HG03575 (cell line): ENCODE results near the gene FCAMR.

ENCODE experiments used
- ATAC-seq: cut with Tn5 transposase; IDR thresholded peaks from one replicate; pipeline ENCODE4 v1.9.1; 2021; ENCODE audit not compliant: unreplicated experiment, insufficient number of reproducible peaks, low FRiP score; ENCODE audit errors: extremely low read depth

The FCAMR gene

DNA sequence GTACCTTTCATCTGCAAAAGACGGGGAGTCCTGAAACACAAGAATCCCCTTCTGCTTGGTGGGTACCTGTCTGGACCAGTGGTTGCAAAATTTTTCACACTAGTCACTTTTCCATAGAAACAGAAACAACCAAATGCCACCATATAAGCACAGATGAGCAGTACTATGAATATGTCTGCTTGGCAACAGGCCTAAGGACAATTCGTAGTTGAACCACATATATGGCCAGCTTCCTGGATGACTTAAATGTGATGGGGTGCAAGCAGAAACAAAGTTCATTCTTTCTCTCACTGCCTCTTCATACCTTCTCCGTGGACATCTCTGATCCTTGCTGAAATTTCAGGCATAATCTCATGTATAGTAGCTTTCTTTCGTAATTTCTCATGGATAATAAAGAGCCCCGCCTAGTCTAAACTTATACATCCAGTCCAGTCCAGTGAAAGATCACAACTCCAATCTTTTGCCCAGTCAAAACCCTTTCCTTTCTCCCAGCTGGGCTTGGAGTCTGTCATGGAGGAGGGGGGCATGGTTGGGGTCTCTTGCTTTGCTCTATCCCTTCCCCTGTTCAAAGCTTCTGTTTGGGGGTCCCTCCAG lies 7.0 kb downstream of the FCAMR start:
- ATAC-seq, result no peak

DNA sequence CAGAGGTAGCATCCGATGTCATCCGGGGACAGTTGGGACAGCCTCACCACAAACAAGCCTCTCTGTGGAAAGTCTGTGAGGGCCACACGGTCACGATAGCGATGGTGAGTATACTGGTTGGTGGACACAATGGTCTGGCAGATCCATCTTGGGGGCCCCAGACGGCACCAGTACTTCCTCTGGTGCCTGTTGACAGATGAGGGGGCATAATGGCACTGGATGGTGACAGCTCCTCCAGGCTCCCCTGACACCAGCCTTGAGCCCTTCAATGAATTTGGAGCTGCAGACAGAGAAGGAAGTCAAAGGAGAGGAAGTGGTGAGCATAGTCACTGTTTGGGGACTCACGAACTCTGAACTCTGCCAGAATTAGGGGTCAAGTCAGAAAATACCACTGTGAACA lies 8.0 kb downstream of the FCAMR start:
- no peak for ATAC-seq

DNA sequence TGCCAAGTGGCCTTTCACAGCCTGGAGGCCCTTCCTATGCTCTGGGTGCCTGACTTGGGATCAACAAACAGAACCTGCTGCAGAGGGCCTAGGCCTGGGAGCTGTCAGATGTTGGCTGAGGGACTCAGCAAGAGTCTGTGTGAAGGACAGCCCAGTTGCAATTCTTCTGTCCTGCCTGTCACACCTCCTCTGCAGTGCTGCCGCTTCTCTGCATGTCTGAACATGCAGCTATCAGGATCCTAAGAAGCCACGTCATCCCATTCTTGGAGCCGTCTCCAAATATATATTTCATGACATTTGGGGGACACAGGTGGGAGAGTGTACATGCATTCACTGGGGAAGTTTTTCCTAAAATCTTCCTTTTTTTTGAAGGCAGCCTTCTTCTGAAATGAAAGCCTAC lies 8.6 kb downstream of the FCAMR start:
- ATAC-seq, result no peak

DNA sequence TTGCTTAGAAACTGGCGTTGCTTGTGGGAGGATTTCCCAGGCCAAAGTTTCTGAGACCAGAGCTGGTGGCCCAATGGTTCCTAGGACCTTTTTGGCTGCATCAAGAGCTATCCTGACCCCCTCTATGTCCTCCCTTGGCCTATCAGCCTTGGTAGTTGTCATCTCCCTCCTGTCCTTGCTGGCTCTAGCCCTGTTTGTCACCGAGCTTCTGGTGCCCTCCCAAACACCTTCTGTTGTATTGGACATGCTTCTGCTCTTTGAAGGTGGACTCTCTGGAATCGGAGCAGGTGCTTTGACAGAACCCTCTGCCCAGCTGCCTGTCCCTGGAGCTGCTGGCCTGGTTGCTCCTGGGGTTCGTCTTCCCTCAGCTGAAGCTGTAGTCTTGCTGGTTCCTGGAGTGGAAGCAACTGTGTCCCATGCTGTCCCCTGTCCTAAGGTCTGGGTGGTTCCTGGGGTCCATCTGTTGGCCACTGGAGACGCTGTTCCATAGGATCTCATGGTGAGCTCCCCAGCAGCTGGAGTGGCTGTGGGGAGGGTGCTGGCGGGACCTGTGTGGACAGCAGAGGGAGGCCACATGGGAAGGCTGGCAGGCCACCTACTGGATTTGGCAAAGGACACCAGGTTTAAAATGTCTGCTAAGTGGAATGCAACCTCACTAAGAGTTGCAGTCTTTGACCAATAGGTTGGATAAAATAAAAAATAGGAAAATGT lies 9.4 kb downstream of the FCAMR start:
- ATAC-seq, result no peak

DNA sequence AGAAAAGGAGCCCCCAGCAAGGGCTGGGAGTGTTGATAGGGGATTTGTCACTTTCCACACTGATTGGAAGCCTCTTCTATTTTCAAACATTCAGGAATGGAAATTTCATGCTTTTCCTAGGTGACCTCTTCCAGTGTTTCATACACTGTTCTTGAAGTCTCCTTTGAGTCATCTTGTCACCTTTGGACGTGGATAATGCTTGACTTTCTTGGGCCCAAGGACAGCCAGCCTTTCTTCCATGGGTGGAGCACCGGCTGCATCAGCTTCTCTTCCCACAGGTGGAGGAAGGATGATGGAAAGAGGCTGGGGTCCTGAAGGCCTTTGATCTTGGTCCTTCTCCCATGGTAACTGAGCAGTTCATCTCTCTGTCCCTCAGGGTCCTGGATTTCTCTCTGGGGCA lies 12.1 kb downstream of the FCAMR start:
- no peak for ATAC-seq

DNA sequence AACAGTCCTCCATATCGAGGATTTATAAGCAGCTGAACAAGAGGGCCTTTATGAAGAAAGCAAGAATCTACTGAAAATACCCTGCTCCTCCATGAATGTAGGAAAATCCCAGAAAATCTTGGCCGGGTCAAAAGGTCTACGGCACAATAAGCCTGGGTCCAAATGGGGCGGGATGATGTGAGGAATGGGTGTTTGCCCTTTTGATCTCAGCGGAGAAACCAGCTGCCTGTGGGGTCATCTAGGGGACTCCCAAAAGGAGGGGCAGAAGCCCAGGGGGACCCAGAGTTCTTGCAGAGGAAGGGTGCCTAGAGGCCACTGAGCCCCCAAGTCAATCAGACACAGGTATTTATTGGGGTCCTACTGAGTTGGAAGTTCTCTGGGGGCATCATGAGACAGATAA lies 12.6 kb downstream of the FCAMR start:
- no peak for ATAC-seq

DNA sequence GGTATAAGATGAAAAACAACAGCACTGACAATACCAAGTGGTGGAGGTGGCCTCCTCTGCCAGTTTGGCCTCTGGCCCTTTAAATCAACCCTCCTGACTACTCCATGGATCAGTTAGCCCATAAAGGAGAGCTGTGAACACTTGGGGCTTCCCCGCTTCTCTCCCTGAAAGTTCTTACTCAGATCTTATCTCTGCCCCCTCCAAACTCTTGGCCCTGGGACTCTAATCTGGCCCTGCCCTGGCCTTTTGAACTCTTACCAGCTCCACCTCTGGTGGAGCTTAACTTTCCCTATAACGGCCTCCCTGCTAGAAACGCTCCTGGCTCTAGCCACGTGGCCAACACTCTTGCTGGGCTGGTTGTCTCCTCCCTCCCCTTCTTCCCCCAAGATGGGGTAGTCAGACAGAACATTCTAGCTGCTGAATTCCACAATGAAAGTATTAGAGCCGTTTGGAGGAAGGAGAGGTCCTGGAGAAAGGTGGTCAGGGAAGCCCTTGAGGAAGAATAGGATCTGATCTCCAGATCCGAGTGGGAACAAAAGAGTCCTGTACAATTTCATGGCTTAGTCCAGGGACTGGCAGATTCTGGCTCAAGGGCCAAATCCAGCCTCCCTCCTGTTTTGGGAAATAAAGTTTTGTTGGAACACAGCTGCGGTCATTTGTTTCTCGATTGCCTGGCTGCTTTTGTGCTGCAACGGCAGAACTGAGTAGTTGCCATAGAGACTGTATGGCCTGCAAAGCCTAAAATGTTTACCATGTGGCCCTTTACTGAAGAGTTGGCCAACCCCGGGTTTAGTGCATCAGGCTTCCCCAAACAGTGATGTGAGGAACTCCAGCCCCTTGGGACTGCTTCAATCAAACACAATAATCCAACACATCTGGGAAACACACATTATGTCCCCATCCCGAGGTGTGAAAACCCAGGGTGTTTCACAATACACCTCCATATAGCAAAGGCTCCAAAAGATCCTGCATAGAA lies 14.5 kb downstream of the FCAMR start:
- ATAC-seq, result no peak

DNA sequence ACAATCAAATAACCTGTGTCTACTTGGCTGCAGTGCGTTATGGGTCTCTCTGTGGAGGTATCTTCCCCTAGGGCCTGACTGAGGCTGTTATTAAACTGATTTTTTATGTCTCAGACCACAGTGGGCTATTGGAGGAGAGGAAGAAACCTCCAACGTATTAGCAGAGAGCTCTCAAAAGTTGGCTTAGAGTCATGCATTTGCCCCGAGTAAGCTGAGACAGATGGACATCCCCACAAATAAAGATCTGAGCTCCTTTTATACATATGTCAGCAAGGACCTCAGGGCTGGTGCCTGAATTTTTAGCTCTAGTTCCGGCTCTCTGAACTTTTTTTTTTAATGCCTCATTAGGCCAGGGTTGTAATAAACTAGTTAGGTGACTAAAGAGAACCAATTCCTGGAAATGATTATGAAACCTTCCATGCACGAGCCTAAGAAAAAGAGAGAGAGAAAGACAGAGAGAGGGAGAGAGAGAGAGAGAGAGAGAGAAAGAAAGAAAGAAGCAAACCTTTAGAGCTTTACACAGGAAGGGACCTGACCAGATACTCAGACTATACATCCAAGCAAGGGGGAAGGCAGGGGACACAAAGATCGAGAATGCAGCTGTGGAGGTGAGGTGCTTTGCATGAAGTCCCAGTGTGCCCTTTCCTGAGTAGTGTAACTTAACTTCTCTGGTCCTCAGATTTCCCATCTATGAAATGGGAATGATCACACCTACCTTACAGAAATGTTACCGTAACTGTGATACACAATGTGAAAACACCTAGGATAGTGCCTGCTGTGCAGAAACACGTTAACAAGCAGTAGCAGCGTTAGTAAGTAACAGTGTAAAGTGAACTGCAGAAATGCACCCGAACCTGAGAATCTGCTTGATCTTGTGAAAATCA lies 15.6 kb downstream of the FCAMR start:
- no peak for ATAC-seq

DNA sequence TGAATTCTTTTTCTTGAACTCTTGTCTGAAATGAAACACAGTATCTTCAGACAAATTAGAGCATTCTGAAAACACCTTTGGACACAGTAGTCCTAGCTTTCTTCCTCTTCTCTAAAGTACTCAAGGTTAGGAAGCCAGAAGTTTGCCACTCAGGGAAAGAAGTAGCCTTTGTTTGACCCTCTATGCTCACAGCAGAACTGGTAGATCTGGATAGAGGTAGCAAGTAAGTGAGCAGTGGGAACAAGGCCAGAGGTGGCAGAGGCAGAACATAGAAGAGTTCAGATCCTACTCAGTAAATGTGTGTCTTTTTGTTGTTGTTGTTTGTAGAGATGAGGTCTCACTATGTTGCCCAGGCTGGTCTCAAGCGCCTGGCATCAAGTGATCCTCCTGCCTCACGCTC lies 16.6 kb downstream of the FCAMR start:
- no peak for ATAC-seq

DNA sequence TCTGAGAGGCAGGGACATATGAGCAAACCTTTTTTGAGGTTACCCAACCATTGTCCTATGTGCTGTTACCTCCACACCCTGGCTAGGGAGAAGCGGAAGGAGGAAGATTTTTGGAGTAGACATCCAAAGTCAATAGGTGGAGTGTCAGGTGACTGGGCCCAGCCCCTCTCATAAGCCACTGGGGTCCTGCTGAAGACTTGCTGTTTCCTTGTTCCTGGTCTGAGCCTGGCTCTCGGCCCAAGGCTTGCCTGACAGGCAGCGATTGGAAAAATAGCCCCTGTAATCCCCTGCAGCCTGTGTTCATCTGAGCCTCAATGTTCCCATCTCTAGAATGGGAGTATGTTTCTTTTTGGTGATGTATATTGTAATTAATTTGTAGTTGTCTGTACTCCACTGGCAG lies 17.1 kb downstream of the FCAMR start:
- ATAC-seq, result no peak

DNA sequence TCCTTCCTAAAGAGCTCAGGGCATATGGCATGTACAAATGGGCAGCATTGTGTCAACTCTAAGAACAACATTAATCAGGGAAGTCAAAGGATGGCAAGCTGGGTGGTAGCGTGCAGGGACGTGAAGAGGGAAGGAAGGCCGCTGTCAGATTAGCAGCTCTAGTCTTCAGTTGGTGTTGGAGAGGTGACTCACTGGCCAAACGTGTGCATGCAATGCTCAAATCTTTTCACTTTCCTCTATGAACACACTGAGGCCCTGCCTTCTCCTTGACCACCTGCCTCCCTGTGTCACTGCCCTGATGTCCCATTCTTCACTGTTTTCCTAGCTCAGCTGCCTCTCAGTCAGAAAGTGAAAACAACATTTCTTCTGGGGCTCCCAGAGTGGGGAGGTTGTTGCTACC lies 18.1 kb downstream of the FCAMR start:
- no peak for ATAC-seq

DNA sequence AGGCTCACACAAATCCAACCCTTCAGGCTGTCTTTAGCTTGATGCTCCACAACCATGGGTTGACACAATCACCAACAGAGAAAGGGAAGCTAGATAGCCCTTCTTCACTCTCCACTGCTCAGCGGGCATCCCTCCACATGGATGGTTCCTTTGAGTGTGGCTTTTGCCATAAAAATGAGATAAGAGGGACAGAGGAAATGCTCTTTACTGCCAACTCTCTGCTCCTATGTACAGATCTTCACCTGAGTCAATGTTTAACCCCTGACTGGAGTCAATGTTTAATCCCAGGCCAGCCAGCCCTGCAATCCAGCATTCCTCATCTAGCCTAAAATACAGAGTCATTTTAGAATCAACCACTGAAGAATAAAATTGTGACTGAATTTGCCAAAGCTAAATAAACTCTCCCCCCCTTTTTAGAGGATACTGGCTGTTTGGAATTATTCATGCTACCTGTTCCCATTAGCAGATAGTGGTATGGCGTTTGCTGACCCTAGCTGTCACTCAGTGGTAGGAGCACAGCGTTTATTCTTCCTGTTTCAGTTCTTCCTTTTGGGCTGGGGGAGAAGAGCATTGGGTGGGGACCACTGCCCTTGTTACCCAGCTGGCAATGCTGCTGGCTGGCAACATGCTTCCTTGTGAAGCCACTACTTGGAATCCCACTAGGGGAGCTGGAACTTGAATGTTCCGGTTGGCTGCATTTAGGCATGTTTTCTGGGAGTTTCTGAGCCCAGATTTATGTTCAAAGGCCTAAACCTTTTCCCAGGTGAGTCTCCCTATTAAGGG lies 18.8 kb downstream of the FCAMR start:
- no peak for ATAC-seq

DNA sequence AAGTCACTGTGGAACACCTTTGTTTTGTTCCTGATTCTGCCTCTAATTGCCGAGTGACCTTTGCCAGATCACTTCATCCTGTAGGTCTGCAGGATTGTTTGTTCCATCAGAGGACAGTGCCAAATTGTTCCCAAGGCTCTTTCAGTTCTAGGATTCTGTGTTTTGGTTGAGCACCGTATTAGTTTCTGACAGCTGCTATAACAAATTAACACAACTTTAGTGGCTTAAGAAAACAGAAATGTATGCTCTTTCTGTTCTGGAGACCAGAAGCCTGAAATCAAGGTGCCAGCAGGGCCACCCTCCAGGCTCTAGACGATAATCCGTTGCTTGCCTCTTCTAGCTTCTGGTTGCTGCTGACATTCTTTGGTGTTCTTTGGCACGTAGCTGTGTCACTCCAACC lies 20.6 kb downstream of the FCAMR start:
- ATAC-seq, result no peak

DNA sequence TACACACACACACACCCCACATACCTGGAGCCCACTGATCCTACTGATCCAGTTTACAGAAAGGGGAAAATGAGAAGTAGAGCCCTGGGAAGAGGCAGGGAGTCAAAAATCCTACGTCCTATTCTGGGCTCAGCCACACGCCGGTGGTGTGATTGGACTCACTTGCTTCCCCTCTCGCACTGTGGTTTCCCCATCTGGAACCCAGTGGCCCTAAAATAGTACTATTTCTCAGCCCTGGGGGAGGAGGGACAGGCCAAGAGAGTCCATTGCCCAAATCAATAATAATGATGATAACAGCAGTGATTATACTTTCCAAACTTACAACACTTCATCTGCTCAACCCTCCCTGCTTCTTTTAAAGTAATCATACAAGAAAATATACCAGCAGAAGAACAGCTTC lies 21.1 kb downstream of the FCAMR start:
- no peak for ATAC-seq

DNA sequence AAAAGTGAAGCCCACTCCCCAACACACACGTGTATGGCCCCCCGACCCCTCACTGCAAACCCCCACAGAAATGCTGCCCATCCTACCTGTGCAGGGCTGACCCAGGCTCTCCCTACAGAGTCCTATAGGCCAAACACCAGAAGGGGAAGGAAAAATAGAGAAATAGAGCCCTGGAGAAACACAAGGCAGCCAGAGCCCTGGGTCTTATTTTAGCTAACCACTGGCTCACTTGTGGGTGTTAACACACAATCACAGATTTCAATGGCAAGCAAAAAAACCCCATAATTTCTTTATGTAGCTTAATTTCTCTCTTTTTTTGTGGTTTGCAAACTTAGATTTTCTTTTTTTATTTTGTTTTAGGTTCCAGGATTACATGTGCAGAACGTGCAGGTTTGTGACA lies 23.0 kb downstream of the FCAMR start:
- ATAC-seq, result no peak

DNA sequence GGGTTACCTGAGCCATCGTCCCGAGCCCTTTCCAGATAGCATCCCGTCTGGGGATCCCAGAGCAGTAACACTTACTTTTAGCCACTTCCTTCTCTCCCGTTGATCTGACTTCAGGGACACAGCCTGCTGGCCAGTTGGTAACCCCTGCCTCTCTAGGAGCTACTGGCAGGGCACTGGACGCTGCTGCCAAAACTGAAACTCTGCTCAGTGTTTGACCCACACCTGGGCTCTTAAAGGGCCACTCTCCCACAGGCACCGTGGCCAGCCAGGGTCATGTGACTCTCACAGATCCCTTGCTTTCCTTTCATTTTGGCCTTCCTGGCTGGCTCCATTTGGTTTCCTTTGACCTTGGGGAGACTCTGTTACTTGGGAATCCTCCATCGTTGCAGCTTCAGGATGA lies 24.0 kb downstream of the FCAMR start, which contains the start of gene PIGR:
TSS of gene PIGR (minus strand) at position 206 of the 400 bp plus-strand sequence. CDS start 5,935 bp downstream, outside the sequence.
- ATAC-seq, result no peak

DNA sequence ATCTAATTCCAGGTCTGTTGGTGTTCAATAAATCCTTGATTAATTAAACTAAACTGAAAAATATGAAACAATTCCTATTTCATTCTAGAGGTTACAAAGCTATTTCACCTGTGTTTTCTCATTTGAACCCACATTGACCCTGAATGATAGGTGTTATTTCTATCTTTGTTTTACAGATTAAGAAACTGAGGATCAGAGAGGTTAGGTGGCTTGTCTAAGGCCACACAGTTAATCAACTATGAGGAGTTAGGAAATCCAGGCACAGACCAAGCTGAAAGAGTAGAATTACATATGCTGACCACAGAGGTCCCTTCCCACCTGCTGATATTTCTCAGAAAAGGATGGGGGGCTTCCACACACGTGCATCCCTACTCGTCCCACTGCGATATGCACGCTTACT lies 24.5 kb downstream of the FCAMR start:
- no peak for ATAC-seq

DNA sequence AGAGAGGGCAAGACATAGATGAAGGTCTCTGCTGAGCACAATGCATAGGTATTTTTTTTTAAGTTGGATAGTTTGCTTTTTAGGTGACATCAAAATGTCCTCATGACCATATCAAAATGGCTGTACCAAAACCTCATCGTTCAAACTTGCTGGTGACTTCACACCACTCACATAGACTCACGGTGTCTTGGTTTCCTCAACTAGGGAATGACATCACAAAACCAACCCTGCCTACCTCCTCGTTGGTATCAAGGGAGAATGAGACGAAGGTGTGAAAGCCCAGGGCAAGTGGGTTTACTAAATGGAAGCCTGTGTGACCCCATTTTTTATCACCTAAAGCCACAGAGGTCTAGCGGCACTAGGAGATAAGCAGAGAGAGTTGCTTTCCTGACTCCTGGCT lies 25.6 kb downstream of the FCAMR start:
- no peak for ATAC-seq
